Neuronal stem cell (in vitro differentiated cells): ENCODE results near the gene ESYT2.
A peak's percentile ranks its signal among the peaks of the same experiment; 100 is the strongest.

Experiments used
- DNase-seq: peaks from one replicate; pipeline ENCODE4 v3.0.0-alpha.2; 2013; ENCODE audit warnings: low spot score
- H2AFZ ChIP-seq: one replicate; pipeline ENCODE4 v1.6.1; 2013; ENCODE audit warnings: mild to moderate bottlenecking, low read length, inconsistent platforms
- H2AK5ac ChIP-seq: 2 replicates; pipeline ENCODE4 v1.6.1; 2013; ENCODE audit warnings: low read depth, mild to moderate bottlenecking, inconsistent platforms, low read length, moderate library complexity, mixed read lengths
- H2BK120ac ChIP-seq: 2 replicates; pipeline ENCODE4 v1.6.1; 2013; ENCODE audit warnings: low read depth, mild to moderate bottlenecking, inconsistent platforms, low read length, moderate library complexity, mixed read lengths
- H2BK12ac ChIP-seq: one replicate; pipeline ENCODE4 v1.6.1; 2013; ENCODE audit warnings: low read length, inconsistent platforms
- H2BK15ac ChIP-seq: 2 replicates; pipeline ENCODE4 v1.6.1; 2013; ENCODE audit warnings: mild to moderate bottlenecking, low read length, inconsistent platforms, mixed read lengths
- H2BK5ac ChIP-seq: one replicate; pipeline ENCODE4 v1.6.1; 2013; ENCODE audit warnings: inconsistent platforms, mild to moderate bottlenecking, low read length, moderate library complexity
- H3K14ac ChIP-seq: one replicate; pipeline ENCODE4 v1.6.1; 2013; ENCODE audit warnings: low read length, inconsistent platforms
- H3K18ac ChIP-seq: 2 replicates; pipeline ENCODE4 v1.6.1; 2013; ENCODE audit warnings: low read length, inconsistent platforms
- H3K23ac ChIP-seq: 2 replicates; pipeline ENCODE4 v1.6.1; 2013; ENCODE audit warnings: low read depth, mild to moderate bottlenecking, mixed read lengths, low read length, inconsistent platforms; ENCODE audit not compliant: poor library complexity
- H3K27ac ChIP-seq: replicated peaks from 3 replicates; pipeline ENCODE4 v1.5.1; 2013; ENCODE audit warnings: low read length, inconsistent platforms
- H3K27me3 ChIP-seq, 3 experiments: 2 replicates each; pipeline ENCODE4 v1.6.1; 2013; ENCODE audit warnings: low read length in 3 of 3, mild to moderate bottlenecking in 2 of 3, inconsistent platforms in 1 of 3, low read depth in 1 of 3, mixed read lengths in 1 of 3, moderate library complexity in 1 of 3; ENCODE audit not compliant: control insufficient read depth in 3 of 3, insufficient read depth in 3 of 3
- H3K36me3 ChIP-seq, 2 donors: replicated peaks in 1 of 2; 2 replicates each; pipeline ENCODE4 v1.6.1; 2013; ENCODE audit warnings: low read length in 2 of 2; ENCODE audit not compliant: control insufficient read depth in 2 of 2, insufficient read depth in 2 of 2
- H3K4ac ChIP-seq: 2 replicates; pipeline ENCODE4 v1.6.1; 2013; ENCODE audit warnings: inconsistent platforms, mild to moderate bottlenecking, low read length, moderate library complexity
- H3K4me1 ChIP-seq, 2 donors: 1 replicate in 1 of 2; 2 replicates in 1 of 2; pipeline ENCODE4 v1.6.1; 2013; ENCODE audit warnings: low read length in 2 of 2, low read depth in 1 of 2; ENCODE audit not compliant: control insufficient read depth in 2 of 2, insufficient read depth in 1 of 2
- H3K4me2 ChIP-seq: one replicate; pipeline ENCODE4 v1.6.1; 2013; ENCODE audit warnings: mild to moderate bottlenecking, low read length, inconsistent platforms; ENCODE audit not compliant: insufficient read depth, poor library complexity, severe bottlenecking
- H3K4me3 ChIP-seq, 2 donors: 2 replicates each; pipeline ENCODE4 v1.5.1; 2013; ENCODE audit warnings: low read length in 2 of 2, mild to moderate bottlenecking in 2 of 2, inconsistent platforms in 1 of 2, moderate library complexity in 1 of 2
- H3K79me1 ChIP-seq: one replicate; pipeline ENCODE4 v1.6.1; 2013; ENCODE audit warnings: low read depth, mild to moderate bottlenecking, inconsistent platforms, low read length, moderate library complexity
- H3K9ac ChIP-seq: one replicate; pipeline ENCODE4 v1.6.1; 2013; ENCODE audit warnings: mild to moderate bottlenecking, low read depth, low read length, inconsistent platforms; ENCODE audit not compliant: poor library complexity
- H3K9me3 ChIP-seq, 2 donors: replicated peaks in 1 of 2; 2 replicates each; pipeline versions ENCODE3 to v1.6.1; 2013; ENCODE audit warnings: low read length in 2 of 2, mild to moderate bottlenecking in 2 of 2, inconsistent platforms in 1 of 2, low read depth in 1 of 2, mixed read lengths in 1 of 2, moderate library complexity in 1 of 2; ENCODE audit not compliant: control insufficient read depth in 2 of 2, insufficient read depth in 1 of 2
- H4K8ac ChIP-seq: one replicate; pipeline ENCODE4 v1.6.1; 2013; ENCODE audit warnings: low read depth, mild to moderate bottlenecking, inconsistent platforms, low read length, moderate library complexity
- H4K91ac ChIP-seq: one replicate; pipeline ENCODE4 v1.6.1; 2013; ENCODE audit warnings: low read length, low read depth, mild to moderate bottlenecking, inconsistent platforms; ENCODE audit not compliant: poor library complexity
- WGBS, 2 donors: extraction: QIAGEN DNeasy Blood & Tissue Kit; methylation state at CpG; one replicate each; pipeline ENCODE4 v1.1.7; 2013; ENCODE audit warnings: missing lambda C conversion rate in 2 of 2, mixed read lengths in 1 of 2; ENCODE audit not compliant: insufficient read length in 2 of 2, insufficient replicate concordance in 1 of 2; ENCODE audit errors: extremely low coverage in 2 of 2; 5-methylcytosine and 5-hydroxymethylcytosine counted together

ESYT2 gene

GRCh38 chr7:158740657-158741293 lies 88.5 kb downstream of the ESYT2 start:
- Histone ChIP-seq H3K79me1 (no peaks in the 10 kb centered on the region), H3K4me2 (no peak overlapping the region), H3K23ac (no peak overlapping the region), H2AK5ac (no peak overlapping the region), H3K36me3 (peaks cover 22 to 63% of the 10 kb centered on the region in 2 donors), H4K8ac (no peak overlapping the region), H3K27ac (no peak overlapping the region), H3K4me3 (no peak overlapping the region), H3K27me3 (no peaks in the 10 kb centered on the region), H3K18ac (no peak overlapping the region), H2BK12ac (no peak overlapping the region), H2BK15ac (no peak overlapping the region), H3K14ac (no peak overlapping the region), H4K91ac (no peak overlapping the region), H3K9me3 (no peaks in the 10 kb centered on the region), H3K9ac (no peak overlapping the region), H2BK120ac (no peak overlapping the region), H2AFZ (no peak overlapping the region), H2BK5ac (no peak overlapping the region), H3K4me1 (no peaks in the 10 kb centered on the region), H3K4ac (no peak overlapping the region)
- no peak for DNase-seq
- WGBS, 2 donors: no CpG with 5 or more reads among the region's 16 CpGs

DNA sequence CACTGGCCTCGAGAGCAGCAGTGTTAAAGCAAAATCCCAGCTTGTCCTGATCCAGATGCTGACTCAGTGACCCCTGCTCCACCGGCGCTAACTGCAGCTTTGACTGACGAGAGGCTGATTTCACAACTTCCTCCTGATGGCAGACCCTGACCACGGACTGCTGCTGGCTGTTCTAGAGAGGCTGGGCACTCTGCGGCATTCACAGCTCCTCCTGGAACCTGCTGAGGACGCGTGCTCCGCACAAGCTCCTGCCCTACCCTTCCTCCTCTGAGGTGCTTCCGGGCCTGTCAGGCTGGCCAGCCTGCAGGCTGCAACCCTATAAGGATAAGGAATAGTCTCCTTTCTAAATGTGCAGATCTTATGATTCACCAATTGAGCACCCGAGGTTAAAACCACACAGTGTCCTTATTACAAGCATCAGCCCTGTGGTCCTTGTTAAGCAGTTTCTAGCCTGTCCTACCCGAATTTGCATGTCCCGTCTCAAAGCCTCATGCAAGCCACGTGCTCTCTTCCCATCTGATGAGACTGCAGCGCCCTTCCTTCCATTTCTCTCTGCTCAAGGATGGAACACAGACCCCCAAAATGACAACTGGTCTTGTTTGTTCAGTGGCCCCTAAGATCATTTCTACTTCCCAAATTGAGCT lies 89.2 kb downstream of the ESYT2 start:
- no peak overlapping the region for H2BK5ac ChIP-seq
- H2BK15ac ChIP-seq: no peak overlapping the region
- H3K4me2 ChIP-seq: no peak overlapping the region
- H3K79me1 ChIP-seq: no peaks in the 10 kb centered on the region
- no peak overlapping the region for H2BK12ac ChIP-seq
- no peak overlapping the region for H3K4me3 ChIP-seq
- H3K36me3 ChIP-seq: peaks cover 21 to 63% of the 10 kb centered on the region in 2 donors
- no peak overlapping the region for H3K4ac ChIP-seq
- H3K23ac ChIP-seq: no peak overlapping the region
- H2AFZ ChIP-seq: no peak overlapping the region
- no peak overlapping the region for H3K9ac ChIP-seq
- H2BK120ac ChIP-seq: no peak overlapping the region
- WGBS, 2 donors: no CpG with 5 or more reads among the region's 15 CpGs
- no peaks in the 10 kb centered on the region for H3K4me1 ChIP-seq
- H4K91ac ChIP-seq: no peak overlapping the region
- H3K18ac ChIP-seq: no peak overlapping the region
- no peak overlapping the region for H4K8ac ChIP-seq
- no peak overlapping the region for H3K27ac ChIP-seq
- H3K27me3 ChIP-seq: no peaks in the 10 kb centered on the region
- no peak for DNase-seq
- no peak overlapping the region for H2AK5ac ChIP-seq
- no peak overlapping the region for H3K14ac ChIP-seq
- no peaks in the 10 kb centered on the region for H3K9me3 ChIP-seq

GRCh38 chr7:158738841-158739240 lies 90.5 kb downstream of the ESYT2 start:
- Histone ChIP-seq H3K18ac (no peak overlapping the region), H3K14ac (no peak overlapping the region), H2BK12ac (no peak overlapping the region), H3K4me3 (no peak overlapping the region), H2BK15ac (no peak overlapping the region), H3K23ac (peak overlapping the region; percentile 69), H2BK120ac (no peak overlapping the region), H3K27ac (no peak overlapping the region), H3K36me3 (peaks cover 23 to 67% of the 10 kb centered on the region in 2 donors), H3K4me1 (no peaks in the 10 kb centered on the region), H4K8ac (no peak overlapping the region), H3K9ac (no peak overlapping the region), H3K9me3 (no peaks in the 10 kb centered on the region), H3K27me3 (no peaks in the 10 kb centered on the region), H3K79me1 (no peaks in the 10 kb centered on the region), H2BK5ac (no peak overlapping the region), H2AK5ac (no peak overlapping the region), H4K91ac (no peak overlapping the region), H2AFZ (no peak overlapping the region), H3K4me2 (no peak overlapping the region), H3K4ac (no peak overlapping the region)
- WGBS, 2 donors: no CpG with 5 or more reads among the region's 15 CpGs
- no peak for DNase-seq

DNA sequence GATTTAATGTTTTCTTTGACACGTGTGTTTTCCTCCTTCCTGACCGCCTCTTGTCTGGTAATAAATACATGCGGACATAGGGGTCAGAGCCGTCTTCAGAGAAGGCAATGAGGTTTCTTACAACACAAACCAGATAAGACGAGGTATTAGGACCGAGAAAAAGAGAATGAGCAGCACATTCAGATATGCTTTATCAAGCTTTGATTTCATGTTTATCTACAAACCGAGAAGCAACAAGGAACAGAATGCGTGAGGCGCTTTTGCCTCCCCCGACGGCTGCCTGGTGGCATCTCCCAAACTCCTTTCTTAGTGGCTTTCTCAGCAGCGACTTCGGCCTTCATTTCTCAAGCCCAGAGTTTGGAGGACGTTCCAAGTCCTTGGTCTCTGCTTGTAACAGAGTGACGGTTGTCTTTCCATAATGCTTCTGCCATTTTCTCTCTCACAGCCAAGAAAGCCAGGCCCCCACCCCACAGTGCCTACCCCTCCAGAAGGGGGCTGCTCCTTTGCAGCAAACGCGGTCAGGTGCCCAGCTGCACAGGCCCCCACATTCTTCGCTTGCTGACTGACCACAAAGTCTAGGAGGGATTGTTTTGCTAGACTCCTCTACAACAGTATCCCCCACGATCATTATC lies 92.1 kb downstream of the ESYT2 start:
- H2AFZ ChIP-seq: no peak overlapping the region
- H3K79me1 ChIP-seq: no peaks in the 10 kb centered on the region
- H3K9me3 ChIP-seq: no peaks in the 10 kb centered on the region
- no CpG with 5 or more reads among the region's 19 CpGs for WGBS, 2 donors
- H3K23ac ChIP-seq: peak overlapping the region; percentile 17
- no peak overlapping the region for H2BK12ac ChIP-seq
- H2BK120ac ChIP-seq: no peak overlapping the region
- H3K9ac ChIP-seq: no peak overlapping the region
- H4K91ac ChIP-seq: no peak overlapping the region
- H4K8ac ChIP-seq: no peak overlapping the region
- no peak overlapping the region for H2BK15ac ChIP-seq
- no peak overlapping the region for H3K14ac ChIP-seq
- no peak overlapping the region for H3K4ac ChIP-seq
- peaks cover 18 to 58% of the 10 kb centered on the region in 2 donors for H3K36me3 ChIP-seq
- H3K27ac ChIP-seq: no peak overlapping the region
- no peak overlapping the region for H3K4me2 ChIP-seq
- H3K18ac ChIP-seq: no peak overlapping the region
- H3K4me3 ChIP-seq: no peak overlapping the region
- H2BK5ac ChIP-seq: no peak overlapping the region
- no peak overlapping the region for H2AK5ac ChIP-seq
- no peak for DNase-seq
- no peaks in the 10 kb centered on the region for H3K4me1 ChIP-seq
- H3K27me3 ChIP-seq: no peaks in the 10 kb centered on the region
